ENCODE measurements around the gene CDK5RAP1.

- TF ChIP-seq MAX (IDR thresholded peaks at IDR 0.05): no peak
- no peak for TF ChIP-seq CTCF (IDR thresholded peaks at IDR 0.05; ENCODE audit: control extremely low read depth in 1 of 3, insufficient read depth in 1 of 3, low read depth in 1 of 3, low read length in 3 of 3)
- TF ChIP-seq CREB1 (IDR thresholded peaks at IDR 0.05): no peak
- TF ChIP-seq BRCA1 (IDR thresholded peaks at IDR 0.05; ENCODE audit: low read depth, low read length): no peak
- no peak for TF ChIP-seq POLR2AphosphoS5 (IDR thresholded peaks at IDR 0.05; ENCODE audit: low read depth, low read length)
- no peak for TF ChIP-seq EP300 (IDR thresholded peaks at IDR 0.05; ENCODE audit: borderline replicate concordance in 1 of 2, low read depth in 2 of 2, low read length in 2 of 2)
These were observed 16.7 kb upstream of the CDK5RAP1 start for GRCh38 chr20:33418033-33418432.

Measured in H1 (cell line).